GM21528 (cell line): Measurements from ENCODE around the gene COL19A1.

Experiments
- ATAC-seq: cut with Tn5 transposase; IDR thresholded peaks from one replicate; pipeline ENCODE4 v1.9.1; 2021; ENCODE audit warnings: mild to moderate bottlenecking, moderate library complexity; ENCODE audit not compliant: unreplicated experiment, low FRiP score

Gene COL19A1

DNA sequence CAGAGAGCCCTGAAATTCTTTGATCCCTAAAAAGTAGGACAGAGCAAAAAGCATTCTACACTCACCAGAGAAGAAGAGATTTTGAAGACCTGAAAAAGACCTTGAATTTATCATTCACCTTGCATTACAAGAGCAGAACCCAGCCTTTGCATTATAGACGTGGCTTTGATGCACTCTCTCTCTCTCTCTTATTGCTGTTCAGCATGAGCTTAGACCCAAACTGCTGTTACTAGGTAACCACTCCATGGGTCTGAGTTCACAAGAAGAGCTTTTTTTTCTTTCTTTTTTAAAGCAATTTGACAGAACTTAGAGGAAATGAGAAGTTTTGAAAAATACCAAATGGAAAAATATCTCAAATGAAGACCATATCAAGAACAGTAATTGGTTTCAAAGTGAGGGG, 392.1 kb downstream of the COL19A1 start:
- ATAC-seq: no peak
